Hippocampal formation (tissue), 2 donors: ENCODE measurements around the gene SERPINE1.
"Not testable (repeated sequence)": the region's sequence is repeated elsewhere in the genome, so short reads cannot be mapped to it uniquely, and the experiment has no call there.

ENCODE experiments used
- DNase-seq, 2 donors: peaks; one replicate each; lab custom pipeline; 2025; lab: John Stamatoyannopoulos, UW

Gene SERPINE1

GRCh38 chr7:101102026-101102425 is 24.9 kb upstream of the SERPINE1 start:
- no peak for DNase-seq

DNA sequence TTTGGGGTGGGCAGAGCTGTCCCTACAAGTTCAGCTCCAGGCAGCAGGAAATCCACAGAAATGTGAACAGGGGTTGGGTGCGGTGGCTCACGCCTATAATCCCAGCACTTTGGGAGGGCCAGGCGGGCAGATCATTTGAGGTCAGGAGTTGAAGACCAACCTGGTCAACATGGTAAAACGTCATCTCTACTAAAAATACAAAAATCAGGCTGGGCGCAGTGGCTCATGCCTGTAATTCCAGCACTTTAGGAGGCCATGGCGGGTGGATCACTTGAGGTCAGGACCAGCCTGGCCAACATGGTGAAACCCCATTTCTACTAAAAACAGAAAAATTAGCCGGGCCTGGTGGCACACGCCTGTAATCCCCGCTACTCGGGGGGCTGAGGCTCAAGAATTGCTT is 23.2 kb upstream of the SERPINE1 start:
- DNase-seq, result not testable (repeated sequence)

DNA sequence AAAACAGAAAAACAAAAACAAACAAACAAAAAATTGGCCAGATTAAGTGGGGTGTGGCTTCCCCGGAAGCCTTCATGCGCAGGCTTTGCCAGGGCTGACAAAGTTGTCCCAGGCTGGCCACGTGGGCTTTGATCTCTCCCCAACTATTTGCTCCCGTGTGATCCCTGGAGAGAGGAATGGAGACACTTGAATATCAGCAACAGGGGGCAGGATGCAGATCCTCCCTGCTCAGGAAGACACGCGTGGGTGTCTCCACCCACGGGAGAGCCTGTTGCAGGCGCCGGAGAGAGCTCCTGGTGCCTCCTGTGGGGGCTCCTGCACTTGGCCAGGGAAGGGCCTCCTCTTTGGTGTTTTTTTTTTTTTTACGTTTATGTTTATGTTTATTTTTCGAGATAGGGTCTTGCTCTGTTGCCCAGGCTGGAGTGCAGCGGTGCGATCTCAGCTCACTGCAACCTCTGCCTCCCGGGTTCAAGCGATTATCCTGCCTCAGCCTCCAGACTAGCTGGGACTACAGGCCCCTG is 22.7 kb upstream of the SERPINE1 start:
- DNase-seq, result no peak

GRCh38 chr7:101104799-101105198 is 22.1 kb upstream of the SERPINE1 start:
- DNase-seq, result no peak

DNA sequence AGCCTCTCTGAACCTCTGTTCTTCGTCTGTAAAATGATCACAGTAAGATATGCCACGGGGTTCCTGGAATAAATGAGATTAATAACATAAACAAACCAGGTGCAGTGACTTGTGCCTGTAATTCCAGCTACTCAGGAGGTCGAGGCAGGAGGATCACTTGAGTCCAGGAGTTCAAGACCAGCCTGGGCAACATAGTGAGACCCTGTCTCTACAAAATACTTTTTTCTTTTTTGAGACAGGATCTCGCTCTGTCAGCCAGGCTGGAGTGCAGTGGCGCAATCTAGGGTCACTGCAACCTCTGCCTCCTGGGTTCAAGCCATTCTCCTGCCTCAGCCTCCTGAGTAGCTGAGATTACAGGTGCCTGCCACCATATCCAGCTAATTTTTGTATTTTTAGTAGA is 21.7 kb upstream of the SERPINE1 start:
- DNase-seq, result not testable (repeated sequence)

GRCh38 chr7:101106386-101106785 is 20.5 kb upstream of the SERPINE1 start:
- no peak for DNase-seq

DNA sequence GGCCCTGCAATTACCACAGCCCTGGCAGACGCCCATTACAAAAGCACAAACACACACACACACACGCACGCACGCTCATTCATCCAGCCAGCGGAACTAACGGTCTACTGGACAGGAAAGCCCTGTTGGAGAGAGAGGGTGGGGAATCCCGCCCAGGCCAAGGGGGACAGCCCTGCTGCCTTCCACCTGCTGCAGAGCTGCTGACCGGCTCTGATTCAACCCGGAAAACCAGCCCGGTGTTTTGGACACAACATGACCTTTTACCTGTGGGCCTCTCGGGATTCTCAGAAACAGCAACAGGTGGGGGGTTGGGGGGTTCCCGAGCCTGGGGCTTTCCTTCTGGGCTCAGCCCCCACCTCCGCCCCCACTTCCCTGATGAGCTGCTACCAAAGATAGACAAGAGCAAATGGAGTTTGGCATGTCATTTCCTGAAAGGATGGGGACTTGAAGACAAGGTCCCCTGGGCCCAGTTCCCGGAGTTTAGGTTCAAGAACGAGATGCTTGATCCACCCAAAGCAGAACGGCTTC is 18.5 kb upstream of the SERPINE1 start:
- peak in 1 of 2 donors; percentile 10 for DNase-seq

- DNase-seq, result no peak
Measured at GRCh38 chr7:101108961-101109360, 17.9 kb upstream of the SERPINE1 start.

DNA sequence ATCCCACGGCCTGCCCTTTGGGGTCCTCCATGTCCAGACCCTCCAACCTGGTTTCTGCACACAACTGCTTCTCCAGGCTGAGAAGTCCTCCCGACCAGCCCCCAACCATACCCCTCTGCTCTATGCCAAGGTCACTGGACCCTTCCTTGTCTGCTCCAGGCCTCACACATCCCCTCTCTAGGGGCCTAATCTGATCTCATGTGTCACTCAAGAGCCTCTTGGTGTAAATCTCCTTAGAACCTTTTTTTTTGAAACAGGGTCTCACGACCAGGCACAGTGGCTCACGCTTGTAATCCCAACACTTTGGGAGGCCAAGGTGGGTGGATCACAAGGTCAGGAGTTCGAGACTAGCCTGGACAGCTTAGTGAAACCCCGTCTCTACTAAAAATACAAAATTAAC is 17.5 kb upstream of the SERPINE1 start:
- DNase-seq, result no peak

DNA sequence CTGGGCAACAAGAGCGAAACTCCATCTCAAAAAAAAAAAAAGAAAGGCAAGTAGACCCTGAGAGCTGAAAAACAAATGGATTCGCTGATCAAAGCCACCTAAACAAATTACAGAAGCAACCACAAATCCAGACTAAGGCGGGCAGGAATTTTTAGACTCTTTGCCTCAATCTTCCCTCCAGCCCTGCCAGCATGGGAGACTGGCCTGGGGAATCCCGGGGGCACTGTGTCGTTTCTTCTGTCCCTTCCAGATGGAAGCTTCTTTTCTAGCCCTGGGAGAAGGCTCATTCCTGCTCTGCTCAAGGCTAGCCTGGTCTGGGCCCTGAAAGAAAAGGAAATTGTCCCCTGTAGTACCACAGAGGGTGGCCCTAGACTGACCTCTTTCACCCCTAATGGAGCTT is 15.6 kb upstream of the SERPINE1 start:
- no peak for DNase-seq

DNA sequence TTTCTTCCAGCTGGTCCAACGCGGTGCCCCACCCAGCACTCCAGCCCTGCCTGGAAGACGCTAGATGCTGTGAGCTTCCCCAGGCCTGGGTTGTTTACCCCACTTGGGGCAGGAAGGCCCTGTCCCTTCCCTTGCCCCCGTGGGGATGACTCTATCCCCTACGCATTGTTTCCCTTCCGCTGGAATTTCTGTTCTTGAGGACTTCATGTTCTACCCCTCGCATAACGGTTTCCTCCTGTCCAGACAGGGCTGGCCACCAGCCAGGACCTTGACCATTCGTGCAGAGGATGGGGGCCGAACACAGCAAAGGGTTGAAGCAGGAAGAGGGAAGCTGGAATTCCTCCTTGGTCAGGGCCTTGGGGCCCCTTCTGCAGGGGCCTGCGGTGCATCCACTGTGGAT is 14.7 kb upstream of the SERPINE1 start:
- no peak for DNase-seq

- not testable (repeated sequence) for DNase-seq
Measured at GRCh38 chr7:101113140-101113539, 13.8 kb upstream of the SERPINE1 start.

DNA sequence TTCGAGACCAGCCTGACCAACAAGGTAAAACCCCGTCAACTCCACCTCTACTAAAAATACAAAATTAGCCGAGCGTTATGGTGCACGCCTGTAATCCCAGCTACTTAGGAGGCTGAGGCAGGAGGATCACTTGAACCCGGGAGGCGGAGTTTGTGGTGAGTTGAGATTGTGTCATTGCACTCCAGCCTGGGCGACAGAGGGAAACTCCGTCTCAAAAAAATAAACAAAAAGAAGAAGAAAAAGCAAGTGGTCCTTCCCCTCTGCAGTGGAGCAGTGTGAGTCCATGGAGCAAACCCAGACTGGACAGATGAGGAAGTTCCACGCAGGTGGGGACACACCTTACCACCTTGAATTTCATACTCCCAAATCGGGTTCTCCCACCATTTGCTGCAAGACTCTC is 13.1 kb upstream of the SERPINE1 start:
- no peak for DNase-seq

- no peak for DNase-seq
Measured at GRCh38 chr7:101114492-101114891, 12.4 kb upstream of the SERPINE1 start.

DNA sequence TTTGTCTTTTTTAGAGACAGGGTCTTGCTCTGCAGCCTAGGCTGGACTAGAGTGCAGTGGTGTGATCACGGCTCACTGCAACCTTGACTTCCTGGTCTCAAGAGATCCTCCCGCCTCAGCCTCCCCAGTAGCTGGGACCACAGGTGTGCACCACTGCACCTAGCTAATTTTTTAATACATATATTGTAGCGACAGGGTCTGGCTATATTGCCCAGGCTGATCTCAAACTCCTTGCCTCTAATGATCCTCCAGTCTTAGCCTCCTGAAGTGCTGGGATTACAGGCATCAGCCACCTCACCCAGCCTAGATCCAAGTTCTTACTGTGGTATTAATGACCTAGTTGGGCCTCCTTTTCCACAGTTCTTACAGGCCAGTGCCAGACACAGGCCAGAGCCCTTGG is 11.7 kb upstream of the SERPINE1 start:
- no peak for DNase-seq

DNA sequence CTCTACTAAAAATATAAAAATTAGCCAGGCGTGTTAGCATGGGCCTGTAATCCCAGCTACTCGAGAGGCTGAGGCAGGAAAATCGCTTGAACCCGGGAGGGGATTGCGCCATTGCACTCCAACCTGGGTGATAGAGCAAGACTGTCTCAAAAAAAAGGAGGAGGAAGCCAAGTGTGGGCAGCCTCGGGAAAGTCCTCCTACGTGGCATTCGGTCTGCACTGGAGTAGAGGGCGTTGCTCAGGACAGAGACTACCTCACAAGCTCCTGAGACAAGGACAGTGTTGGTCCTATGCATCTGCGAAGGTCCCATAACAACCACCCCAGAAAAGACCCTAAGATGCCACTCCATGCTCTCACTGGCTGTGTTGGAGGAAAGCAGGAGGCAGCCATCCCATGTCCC is 10.0 kb upstream of the SERPINE1 start:
- no peak for DNase-seq

GRCh38 chr7:101118856-101119255 is 8.0 kb upstream of the SERPINE1 start:
- no peak for DNase-seq

GRCh38 chr7:101119876-101120275 is 7.0 kb upstream of the SERPINE1 start:
- no peak for DNase-seq

GRCh38 chr7:101120315-101120714 is 6.6 kb upstream of the SERPINE1 start:
- DNase-seq, result no peak

GRCh38 chr7:101121631-101121990 is 5.3 kb upstream of the SERPINE1 start:
- not testable (repeated sequence) for DNase-seq

GRCh38 chr7:101121991-101122932 is 4.6 kb upstream of the SERPINE1 start:
- no peak for DNase-seq

DNA sequence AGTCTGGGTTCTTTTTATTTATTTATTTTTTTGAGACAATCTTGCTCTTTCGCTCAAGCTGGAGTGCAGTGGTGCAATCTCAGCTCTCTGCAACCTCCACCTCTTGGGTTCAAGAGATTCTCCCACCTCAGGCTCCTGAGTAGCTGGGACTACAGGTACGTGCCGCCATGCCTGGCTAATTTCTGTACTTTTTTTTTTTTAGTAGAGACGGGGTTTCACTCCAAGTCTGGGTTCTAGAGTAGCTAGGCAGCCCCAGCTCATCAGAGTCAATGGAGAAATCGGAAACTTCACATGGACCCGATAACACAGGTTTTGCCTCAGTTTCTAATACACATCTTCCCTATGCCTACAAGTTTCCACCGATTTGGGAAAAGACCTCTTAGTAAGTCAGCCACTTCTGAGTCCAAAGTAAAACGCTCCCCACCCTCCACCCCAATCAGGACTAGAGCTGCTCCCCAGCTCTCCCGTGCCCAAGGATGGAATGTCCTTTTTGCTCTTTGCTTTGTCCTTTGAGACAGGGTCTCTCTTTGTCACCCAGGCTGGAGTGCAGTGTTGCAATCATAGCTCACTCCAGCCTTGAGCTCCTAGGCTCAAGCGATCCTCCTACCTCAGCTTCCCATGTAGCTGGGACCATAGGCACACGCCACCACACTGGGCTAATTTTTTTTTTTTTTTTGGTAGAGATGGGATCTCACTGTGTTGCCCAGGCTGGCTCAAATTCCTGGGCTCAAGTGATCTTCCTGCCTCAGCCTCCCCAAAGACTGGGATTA is 3.8 kb upstream of the SERPINE1 start:
- no peak for DNase-seq

DNA sequence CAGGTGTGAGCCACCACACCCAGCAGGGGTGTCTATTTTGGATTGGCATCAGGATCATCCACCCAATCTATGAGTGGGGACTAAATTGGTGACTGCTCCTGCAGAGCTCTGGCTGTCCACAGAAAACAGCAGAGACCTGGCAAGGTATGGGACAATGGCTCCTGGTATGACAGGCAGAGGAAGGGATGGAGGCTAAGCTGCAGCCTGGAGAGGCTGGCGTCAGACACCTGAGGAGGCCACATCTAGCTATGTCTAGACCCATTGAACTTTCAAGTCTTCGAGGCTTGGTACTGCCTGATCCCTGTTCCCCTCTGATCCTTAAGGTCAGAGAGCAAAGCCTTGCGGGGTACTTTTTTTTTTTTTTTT is 3.2 kb upstream of the SERPINE1 start:
- DNase-seq, result no peak
